Stimulated activated CD8-positive, alpha-beta memory T cell treated with anti-CD3 and anti-CD28 coated beads, Interleukin-2, amount 100 ng/mL, for 1 hour (primary cell): ENCODE data around the gene ACBD7.

Experiments used
- DNase-seq, 2 donors: peaks; one replicate each; pipeline ENCODE4 v3.0.0-alpha.2; 2020; ENCODE audit warnings: low read depth in 2 of 2

Gene ACBD7

GRCh38 chr10:15091418-15091817, 2.8 kb upstream of the ACBD7 start:
- DNase-seq: no peak

DNA sequence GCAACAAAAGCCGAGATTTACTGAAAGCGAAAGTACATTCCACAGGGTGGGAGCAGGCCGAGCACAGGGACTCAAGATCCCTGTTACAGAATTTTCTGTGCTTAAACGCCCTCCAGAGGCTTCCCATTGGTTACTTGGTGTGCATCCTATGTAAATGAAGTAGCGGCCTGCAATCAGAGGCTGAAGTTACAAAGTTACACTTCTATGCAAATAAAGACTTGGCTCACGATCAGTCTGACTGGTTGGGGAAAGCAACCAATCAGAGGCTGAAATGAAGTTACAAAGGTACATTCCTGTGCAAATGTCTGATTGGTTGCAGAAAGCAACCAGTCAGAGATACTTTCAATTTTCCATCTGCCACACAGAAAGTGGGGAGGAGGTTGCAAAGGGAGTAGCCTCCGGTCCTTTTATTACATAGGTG, 4.1 kb downstream of the ACBD7 start:
- no peak for DNase-seq

DNA sequence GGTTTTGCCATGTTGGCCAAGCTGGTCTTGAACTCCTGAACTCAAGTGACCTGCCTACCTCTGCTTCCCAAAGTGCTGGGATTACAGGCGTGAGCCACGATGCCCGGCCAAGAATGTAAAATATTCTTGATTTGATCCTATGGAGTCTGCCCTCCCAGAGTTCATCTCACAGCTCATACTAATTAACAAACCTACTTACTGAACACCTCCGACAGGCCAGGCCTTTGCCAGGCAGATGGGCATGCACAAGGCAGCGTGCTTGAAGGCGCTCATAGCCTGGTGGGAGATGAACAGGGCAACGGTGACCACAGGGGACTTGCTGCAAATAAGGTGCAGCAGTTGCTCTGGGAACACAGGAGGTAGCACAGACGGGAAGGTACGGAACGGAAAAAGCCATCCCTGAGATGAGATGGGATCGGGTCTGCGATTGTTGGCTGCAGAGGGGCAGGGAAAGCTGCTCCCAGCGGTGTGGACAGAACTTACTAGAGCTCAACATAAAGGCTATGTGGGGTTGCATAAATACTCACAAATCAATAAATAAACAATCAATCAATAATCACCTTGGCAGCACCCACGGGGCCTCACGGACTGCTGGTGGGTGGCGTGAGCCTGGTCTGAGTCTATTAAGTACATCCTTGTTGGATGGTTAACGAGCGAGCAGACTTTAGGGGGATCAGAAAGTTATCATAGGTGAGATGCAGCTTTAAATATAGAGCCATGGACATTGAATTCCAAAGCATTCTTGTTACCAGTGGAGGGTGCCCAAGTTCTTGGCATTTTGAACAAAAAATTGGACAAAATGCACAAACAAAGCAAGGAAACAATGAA, 4.7 kb downstream of the ACBD7 start:
- DNase-seq: no peak

DNA sequence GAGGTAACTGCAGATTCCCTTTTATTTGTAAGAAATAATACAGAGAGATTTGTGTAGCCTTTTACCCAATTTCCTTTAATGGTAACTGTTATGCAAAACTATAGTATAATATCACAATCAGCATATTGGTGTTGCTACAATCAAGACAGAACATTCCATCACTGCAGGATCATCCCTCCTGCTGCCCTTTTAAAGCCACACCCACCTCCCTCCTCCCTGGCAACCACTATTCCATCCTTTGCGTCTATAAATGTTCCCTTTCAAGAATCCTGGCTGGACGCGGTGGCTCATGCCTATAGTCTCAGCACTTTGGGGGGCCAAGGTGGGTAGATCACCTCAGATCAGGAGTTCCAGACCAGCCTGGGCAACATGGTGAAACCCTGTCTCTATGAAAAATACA, 13.2 kb downstream of the ACBD7 start:
- no peak for DNase-seq

GRCh38 chr10:15072358-15072757, 16.2 kb downstream of the ACBD7 start:
- DNase-seq: no peak

DNA sequence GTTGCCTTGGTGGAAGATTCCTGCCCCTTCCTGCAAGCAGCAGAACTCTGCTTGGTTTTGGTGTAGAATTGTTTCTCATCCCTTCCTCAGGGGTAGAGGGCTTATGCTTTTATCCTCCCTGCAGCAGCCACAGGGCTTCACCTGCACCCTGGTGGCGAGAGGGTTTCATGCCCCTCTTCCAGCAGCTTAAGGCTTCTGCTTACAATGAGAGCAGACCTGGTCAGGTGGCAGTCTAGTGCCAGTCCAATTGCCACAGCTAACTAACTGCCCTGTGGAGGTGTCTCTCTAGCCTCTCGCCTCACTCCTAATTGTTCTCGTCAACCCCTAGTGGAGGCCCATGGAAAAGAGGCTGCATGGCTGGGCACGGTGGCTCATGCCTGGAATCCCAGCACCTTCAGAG, 19.3 kb downstream of the ACBD7 start:
- DNase-seq: no peak

- DNase-seq: no peak
Observed at GRCh38 chr10:15068802-15069201, 19.8 kb downstream of the ACBD7 start.

- no peak for DNase-seq
Observed at GRCh38 chr10:15067154-15067553, 21.4 kb downstream of the ACBD7 start.

- no peak for DNase-seq
Observed at GRCh38 chr10:15060638-15061037, 27.9 kb downstream of the ACBD7 start.

- no peak for DNase-seq
Observed at GRCh38 chr10:15059914-15060313, 28.7 kb downstream of the ACBD7 start.

GRCh38 chr10:15058689-15059088, 29.9 kb downstream of the ACBD7 start:
- no peak for DNase-seq

DNA sequence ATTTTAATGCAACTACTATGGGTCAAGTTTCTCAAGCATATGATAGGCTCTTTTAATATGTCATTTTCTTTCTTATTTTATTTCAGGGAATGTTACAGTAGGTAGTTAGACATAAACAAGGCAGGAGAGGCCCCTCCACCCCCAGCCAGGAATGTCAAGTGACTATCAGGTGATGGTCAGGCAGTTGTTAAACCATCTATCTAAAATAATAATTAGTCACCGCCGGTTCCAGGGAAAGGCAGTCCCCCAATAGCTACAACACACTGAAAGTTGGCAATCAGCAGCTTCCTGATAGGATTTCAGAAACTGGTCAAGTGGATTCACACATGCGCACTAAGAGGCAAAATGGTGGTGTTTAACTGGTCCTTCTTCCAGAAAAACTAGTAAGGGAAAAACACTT, 35.5 kb downstream of the ACBD7 start:
- DNase-seq: no peak

DNA sequence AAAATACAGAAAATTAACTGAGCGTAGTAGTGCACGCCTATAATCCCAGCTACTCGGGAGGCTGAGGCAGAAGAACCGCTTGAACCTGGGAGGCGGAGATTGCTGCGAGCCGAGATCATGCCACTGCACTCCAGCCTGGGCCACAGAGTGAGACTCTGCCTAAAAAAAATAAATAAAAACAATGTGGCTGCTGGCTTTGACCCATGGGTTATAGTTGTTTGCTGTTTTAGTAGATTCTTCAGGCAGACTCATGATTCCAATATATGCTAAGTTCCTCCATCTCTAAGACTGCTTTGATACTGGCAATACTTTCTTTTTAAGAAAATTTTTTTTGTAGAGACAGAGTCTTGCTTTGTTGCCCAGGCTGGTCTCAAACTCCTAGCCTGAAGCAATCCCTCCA, 36.5 kb downstream of the ACBD7 start:
- no peak for DNase-seq

- DNase-seq: no peak
Observed at GRCh38 chr10:15049533-15049932, 39.0 kb downstream of the ACBD7 start.

DNA sequence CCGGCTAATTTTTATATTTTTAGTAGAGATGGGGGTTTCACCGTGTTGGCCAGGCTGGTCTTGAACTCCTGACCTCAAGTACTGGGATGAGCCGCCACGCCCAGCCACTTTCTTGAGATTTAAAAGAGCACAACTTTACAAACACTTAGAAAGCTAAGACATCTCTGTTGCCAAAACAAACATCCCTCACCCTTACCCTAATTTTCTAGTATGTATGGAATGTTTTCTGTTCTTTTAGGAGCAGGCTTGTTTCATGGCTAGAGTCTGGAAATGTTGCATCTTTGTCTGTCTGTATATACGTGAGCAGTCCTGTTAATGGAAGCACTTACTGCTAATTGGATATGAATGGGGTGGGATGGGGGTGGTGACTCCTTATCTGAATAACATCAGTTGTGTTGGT, 42.0 kb downstream of the ACBD7 start:
- DNase-seq: no peak

DNA sequence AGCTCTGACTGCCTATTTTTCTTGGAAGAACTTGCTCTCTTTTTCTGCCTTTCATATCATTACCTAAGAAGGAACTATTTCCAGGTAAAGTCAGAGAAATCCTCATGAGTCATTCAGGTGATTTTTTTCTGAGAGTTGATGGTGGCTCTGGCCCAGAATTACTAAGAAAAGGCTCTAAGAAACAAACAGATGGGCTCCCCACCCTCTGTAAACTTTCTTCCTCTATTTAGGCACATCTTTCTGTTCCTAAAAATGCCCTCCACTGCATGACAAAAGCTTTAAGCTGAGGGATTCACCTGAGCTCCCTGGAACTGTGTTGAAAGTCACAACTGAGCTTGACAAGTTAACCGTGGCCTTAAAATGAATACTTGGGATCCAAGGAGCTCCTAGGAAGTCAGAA, 43.2 kb downstream of the ACBD7 start:
- no peak for DNase-seq

GRCh38 chr10:15043674-15044073, 44.9 kb downstream of the ACBD7 start, which contains the start of gene OLAH:
OLAH (plus strand) TSS chr10:15043943; CDS start chr10:15047289, 3,346 bp downstream.
- DNase-seq: no peak

- DNase-seq: no peak
Observed at GRCh38 chr10:15038416-15038815, 50.2 kb downstream of the ACBD7 start.

DNA sequence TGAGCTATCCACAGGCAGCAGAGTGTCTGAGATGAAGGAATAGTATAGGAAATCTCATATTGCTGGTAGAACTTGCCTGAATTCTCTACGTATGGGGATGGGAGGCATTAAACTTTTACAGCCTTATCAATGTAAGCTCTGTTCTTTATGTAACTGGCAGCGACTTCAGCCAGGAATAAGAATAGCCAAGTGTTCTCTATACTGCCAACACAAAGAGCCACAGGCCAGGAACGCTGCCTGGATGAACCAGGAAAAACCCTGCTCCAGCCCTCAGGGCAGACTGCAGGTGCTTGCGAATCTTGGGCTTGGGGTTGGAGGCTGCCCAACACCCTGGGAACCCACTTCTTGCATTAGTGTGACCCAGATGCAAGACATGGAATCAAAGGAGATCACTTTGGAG, 50.9 kb downstream of the ACBD7 start:
- no peak for DNase-seq

DNA sequence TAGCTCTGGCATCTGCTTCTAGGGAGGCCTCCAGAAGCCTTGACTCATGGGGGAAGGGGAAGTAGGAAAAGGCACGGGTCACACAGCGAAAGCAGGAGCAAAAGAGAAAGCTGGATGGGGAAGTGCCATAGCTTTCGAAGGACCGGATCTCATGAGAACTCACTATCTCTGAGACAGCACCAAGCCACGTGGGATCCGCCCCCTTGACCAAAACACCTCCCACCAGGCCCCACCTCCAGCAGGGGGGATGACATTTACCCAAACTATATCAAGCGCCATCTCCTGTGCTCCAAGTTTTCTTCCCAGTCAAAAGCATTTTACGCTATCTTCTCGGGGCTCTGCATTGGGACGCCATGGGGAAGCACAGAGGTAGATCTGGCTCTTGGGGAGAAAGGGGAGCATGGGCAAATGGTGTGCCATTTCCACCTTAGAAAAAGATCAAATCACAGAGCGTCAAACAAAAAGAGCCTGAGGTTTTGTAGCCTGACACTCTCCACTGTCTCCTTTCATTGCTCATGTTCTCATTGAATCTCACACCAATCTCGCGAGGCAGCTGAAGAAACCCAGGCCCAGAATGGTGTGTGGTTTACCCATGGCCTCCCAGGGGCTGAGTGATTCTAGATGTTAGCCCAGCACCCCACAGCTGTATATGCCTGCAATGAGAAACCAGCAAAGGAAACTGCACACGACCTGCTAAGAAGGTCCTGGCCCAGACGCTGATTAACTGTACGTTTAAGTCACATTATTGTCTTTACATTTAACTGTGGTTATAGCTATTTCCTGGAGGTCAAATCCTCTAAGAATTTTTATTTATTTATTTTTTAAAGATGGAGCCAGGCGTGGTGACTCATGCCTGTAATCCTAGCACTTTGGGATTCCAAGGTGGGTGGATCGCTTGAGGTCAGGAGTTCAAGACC, 52.9 kb downstream of the ACBD7 start:
- no peak for DNase-seq

DNA sequence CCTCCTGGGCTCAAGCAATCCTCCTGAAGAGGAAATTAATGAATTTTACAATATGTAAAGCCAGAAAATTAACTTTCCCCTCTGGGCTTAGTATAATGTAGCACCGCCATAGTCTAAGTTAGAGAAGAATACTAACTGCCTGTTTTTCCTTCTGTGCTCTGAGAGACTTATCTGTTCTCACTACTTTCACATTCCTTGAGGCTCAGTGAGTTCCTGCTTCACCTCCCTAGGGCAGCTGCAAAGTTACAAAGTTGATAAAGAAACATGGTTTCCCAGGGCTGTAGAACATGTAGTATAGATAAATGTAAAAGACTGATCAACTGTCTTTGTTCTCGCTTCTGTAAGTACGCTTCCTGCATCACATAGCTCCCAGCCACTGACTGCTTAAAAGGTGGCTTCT, 60.8 kb downstream of the ACBD7 start:
- no peak for DNase-seq
